Aorta (tissue), 5 donors: ENCODE measurements around the gene LCN2. TPM values are rescaled to one million over a fixed set of nuclear protein-coding genes. Genes with fewer than 3 reads are reported as not detected.

Source experiments
- ATAC-seq: fragments of 200-7000 bp; cut with Tn5 transposase; one replicate; pipeline ENCODE4 v1.9.1; 2022; ENCODE audit warnings: moderate library complexity; ENCODE audit not compliant: low FRiP score
- DNase-seq, 2 donors: peaks; one replicate each; pipeline ENCODE4 v3.0.0-alpha.2; 2020
- H3K27ac ChIP-seq, 2 donors: one replicate each; pipeline ENCODE4 v1.5.1; 2013; ENCODE audit warnings: low read length in 2 of 2, mild to moderate bottlenecking in 2 of 2, moderate library complexity in 2 of 2, control low read depth in 1 of 2, inconsistent platforms in 1 of 2, low read depth in 1 of 2
- H3K27me3 ChIP-seq, 2 donors: one replicate each; pipeline ENCODE4 v1.6.1; 2013; ENCODE audit warnings: control low read depth in 1 of 2, low read length in 1 of 2, mild to moderate bottlenecking in 1 of 2, moderate library complexity in 1 of 2; ENCODE audit not compliant: insufficient read depth in 2 of 2, control insufficient read depth in 1 of 2
- H3K36me3 ChIP-seq, 2 donors: one replicate each; pipeline ENCODE4 v1.6.1; 2013; ENCODE audit warnings: control low read depth in 1 of 2, low read length in 1 of 2, mild to moderate bottlenecking in 1 of 2; ENCODE audit not compliant: insufficient read depth in 2 of 2, control insufficient read depth in 1 of 2
- H3K4me1 ChIP-seq, 2 donors: one replicate each; pipeline ENCODE4 v1.6.1; 2013; ENCODE audit warnings: low read length in 2 of 2, control low read depth in 1 of 2, mild to moderate bottlenecking in 1 of 2, moderate library complexity in 1 of 2; ENCODE audit not compliant: insufficient read depth in 2 of 2, control insufficient read depth in 1 of 2
- H3K4me3 ChIP-seq, 2 donors: one replicate each; pipeline ENCODE4 v1.5.1; 2013; ENCODE audit warnings: low read length in 2 of 2, control low read depth in 1 of 2, mild to moderate bottlenecking in 1 of 2
- H3K9me3 ChIP-seq: one replicate; pipeline ENCODE4 v1.6.1; 2013; ENCODE audit warnings: mild to moderate bottlenecking, low read length; ENCODE audit not compliant: control insufficient read depth
- WGBS, 2 donors: extraction: QIAGEN DNeasy Blood & Tissue Kit; methylation state at CpG; one replicate each; pipeline ENCODE4 v1.1.7; 2013; 5-methylcytosine and 5-hydroxymethylcytosine counted together
- intact Hi-C, 2 donors: fragments of 100-400 bp; cut with DNase I; formaldehyde crosslinking; loops; one replicate each; pipeline versions ENCODE4 v1.14.2 to v1.15.0; 2022
- polyA plus RNA-seq, 2 donors: library from polyadenylated mRNA; stranded (reverse); fragments of 200-250 nt; gene quantifications; one replicate each; pipeline ENCODE4 v1.2.3, GENCODE V29; 2013
- total RNA-seq, 2 donors: library from RNA; stranded (reverse); fragmentation: NEBNext Ultra II Directional; extraction: Animal tissue kit (Norgen Biotek cat#: 25700); gene quantifications; one replicate each; pipeline ENCODE4 v1.2.1, GENCODE V29; 2021
- donor health status: healthy with polysubstance abuse.
- donor health status: Bipolar disorder and iron deficiency.
- donor health status: DM: no; HTN: no; CAD: no.
- donor health status: DM: no; HTN: no; CAD: no.
- donor health status: DM: yes; HTN: yes; CAD: no.

The LCN2 gene
- total and polyA plus RNA-seq, 4 donors: 0.84 to 5.6 (median 1.0) TPM

DNA sequence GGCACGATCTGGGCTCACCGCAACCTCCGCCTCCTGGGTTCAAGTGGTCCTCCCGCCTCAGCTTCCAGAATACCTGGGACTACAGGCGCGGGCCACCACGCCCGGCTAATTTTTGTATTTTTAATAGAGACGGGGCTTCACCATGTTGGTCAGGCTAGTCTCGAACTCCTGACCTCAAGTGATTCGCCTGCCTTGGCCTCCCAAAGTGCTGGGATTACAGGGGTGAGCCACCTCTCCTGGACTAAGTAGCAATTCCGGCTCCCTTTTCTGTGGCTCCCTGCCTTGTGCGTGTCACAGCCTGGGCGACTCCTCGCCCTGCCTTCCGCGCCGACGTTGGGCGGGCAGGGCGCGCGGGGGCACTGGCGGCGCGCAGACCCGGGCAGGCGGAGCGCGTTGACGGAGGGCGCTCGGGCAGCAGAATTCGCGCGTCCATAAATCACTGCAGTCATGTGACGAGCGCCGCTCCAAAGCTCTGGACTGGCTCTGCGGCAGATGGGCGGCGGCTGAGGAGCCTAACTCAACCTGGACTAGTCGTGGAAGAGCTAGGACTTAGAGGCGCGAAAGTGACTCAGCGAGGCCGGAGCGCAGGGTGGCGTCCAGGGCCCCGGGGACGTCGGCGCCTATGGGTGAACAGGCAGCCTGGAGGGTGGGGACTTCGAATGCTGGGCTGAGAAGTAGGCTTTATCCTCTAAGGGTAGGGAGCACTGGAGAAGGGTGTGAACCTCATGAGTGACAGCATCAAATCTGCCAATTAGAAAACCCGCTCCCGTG lies 43.5 kb downstream of the LCN2 start:
- ATAC-seq (peak; percentile 84), DNase-seq (peak; percentile 94 to 95)
- WGBS, 2 donors: 11 to 14% methylated on average over 56 of the region's 56 CpGs
- Histone ChIP-seq H3K27ac (peak overlapping the region in 1 of 2 donors; percentile 66), H3K36me3 (no peaks in the 10 kb centered on the region), H3K9me3 (no peaks in the 10 kb centered on the region), H3K27me3 (no peaks in the 10 kb centered on the region), H3K4me3 (peak overlapping the region in 1 of 2 donors; percentile 72), H3K4me1 (no peaks in the 10 kb centered on the region)
- intact Hi-C loops: no loop called here

DNA sequence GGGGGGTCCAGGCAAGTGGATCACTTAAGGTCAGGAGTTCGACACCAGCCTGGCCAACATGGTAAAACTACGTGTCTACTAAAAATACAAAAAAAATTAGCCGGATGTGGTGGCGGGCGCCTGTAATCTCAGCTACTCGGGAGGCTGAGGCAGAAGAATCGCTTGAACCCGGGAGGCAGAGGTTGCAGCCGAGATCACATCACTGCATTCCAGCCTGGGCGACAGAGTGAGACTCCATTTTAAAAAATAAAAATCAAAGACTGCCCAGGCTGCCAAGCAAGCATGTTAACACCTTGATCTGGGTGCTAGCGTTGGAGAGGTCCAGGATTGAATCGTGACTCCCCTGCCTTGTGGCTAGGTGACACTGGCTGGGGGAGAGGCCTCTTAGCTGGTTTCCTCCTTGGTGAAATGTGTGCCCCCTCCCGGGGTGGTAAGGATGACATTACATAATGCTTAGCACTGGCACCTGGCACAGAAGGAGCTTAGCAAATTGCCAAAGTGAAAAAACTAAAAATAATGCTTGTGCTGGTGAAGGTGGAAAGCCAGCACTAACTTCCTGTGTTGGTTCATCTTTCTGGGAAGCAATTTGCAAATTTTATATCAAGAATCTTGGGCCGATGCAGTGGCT lies 44.3 kb downstream of the LCN2 start:
- no peak for DNase-seq
- Histone ChIP-seq H3K27ac (peak overlapping the region in 1 of 2 donors; percentile 66), H3K9me3 (no peaks in the 10 kb centered on the region), H3K27me3 (no peaks in the 10 kb centered on the region), H3K4me3 (no peak overlapping the region), H3K4me1 (no peaks in the 10 kb centered on the region), H3K36me3 (no peaks in the 10 kb centered on the region)
- WGBS, 2 donors: 70 to 72% methylated on average over 14 of the region's 14 CpGs
- intact Hi-C loops: no loop called here
- ATAC-seq: no peak

DNA sequence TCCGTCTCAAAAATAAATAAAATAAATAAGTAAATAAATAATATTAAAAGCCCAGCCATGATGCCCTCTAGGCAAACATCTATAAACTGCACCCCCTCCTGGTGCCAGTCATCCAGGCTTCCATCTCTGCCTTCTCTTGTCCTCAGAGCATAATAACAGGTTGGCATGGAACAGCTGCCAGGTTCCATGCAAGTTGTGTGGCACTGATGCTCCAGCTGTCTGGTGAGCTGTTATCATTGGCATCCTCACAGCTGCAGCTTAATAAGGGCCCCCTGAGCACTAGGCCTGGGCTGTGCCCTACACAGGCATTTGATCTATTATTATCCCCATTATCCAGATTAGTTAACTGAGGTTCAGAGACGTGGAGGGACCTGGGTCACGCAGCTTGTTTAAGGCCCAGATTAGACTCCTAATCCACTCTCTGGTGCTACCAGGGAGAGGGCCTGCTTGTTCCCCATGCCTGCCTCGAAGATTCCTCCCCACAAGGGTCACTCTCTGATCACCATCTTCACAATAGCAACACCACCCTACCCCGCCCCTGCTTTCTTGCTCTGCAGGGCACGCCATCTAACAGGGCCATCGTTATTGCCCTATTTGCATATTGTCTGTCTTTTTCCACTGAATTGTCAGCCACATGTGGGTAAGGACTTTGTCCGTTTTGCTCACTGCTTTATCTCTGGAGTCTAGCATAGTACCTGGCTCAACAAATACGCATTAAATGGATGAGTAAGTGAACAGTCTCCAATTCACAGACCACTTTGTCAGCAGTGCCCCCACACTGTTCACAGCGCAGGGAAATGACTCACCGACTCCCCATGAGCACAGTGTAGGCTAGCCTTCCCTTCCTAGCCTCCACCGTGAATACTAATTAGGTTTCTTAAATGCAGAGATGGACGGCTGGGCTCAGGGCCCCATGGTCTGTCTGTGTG lies 52.5 kb downstream of the LCN2 start:
- Histone ChIP-seq H3K27ac (no peak overlapping the region), H3K27me3 (no peaks in the 10 kb centered on the region), H3K36me3 (no peaks in the 10 kb centered on the region), H3K4me3 (no peak overlapping the region), H3K4me1 (no peaks in the 10 kb centered on the region), H3K9me3 (no peaks in the 10 kb centered on the region)
- ATAC-seq (no peak), DNase-seq (no peak)
- intact Hi-C loops: no loop called here
- 86 to 87% methylated on average over 13 of the region's 13 CpGs for WGBS, 2 donors

DNA sequence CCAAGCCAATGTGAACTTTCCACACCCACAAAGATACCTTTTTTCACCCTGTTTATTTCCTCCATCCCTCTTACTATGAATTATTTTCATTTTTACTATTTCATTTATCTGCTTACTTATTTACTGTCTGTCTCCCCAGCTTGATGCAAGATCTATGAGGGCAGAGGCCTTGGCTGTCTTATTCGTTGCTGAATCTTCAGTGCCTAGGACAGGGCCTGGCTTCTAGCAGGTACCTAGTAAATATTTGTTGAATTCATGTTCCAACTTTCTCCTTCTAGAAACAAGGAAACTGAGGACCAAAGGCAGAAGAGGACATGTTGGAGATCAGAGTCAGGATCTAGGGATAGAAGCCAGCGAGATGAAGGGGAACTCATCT lies 53.4 kb downstream of the LCN2 start:
- H3K4me3 ChIP-seq: no peak overlapping the region
- no peaks in the 10 kb centered on the region for H3K9me3 ChIP-seq
- no peaks in the 10 kb centered on the region for H3K4me1 ChIP-seq
- no peaks in the 10 kb centered on the region for H3K36me3 ChIP-seq
- ATAC-seq (no peak), DNase-seq (no peak)
- no peak overlapping the region for H3K27ac ChIP-seq
- intact Hi-C loops: no loop called here
- 8 to 10% methylated on average over 2 of the region's 2 CpGs for WGBS, 2 donors
- no peaks in the 10 kb centered on the region for H3K27me3 ChIP-seq

Other genes starting within 250 kb of the LCN2 start
- gene ST6GALNAC6, start 249.8 kb upstream of the LCN2 start, total RNA-seq: 100 to 1,000 TPM; 103 to 125 TPM
- gene ST6GALNAC6, start 249.8 kb upstream of the LCN2 start, polyA plus RNA-seq: 100 to 1,000 TPM; 125 to 176 TPM
- gene ST6GALNAC4, start 232.4 kb upstream of the LCN2 start, total RNA-seq: 10 to 100 TPM; 34.9 to 46.5 TPM
- gene ST6GALNAC4, start 232.4 kb upstream of the LCN2 start, polyA plus RNA-seq: 10 to 100 TPM; 17.7 to 25.5 TPM
- 1 to 10 TPM; 3.0 TPM for gene PIP5KL1, start 218.7 kb upstream of the LCN2 start, total RNA-seq
- 1 to 10 TPM; 1.4 to 4.5 TPM for gene PIP5KL1, start 218.7 kb upstream of the LCN2 start, polyA plus RNA-seq
- gene DPM2, start 211.6 kb upstream of the LCN2 start, total RNA-seq: 10 to 100 TPM; 20.0 to 26.3 TPM
- 10 to 100 TPM; 18.2 to 22.7 TPM for gene DPM2, start 211.6 kb upstream of the LCN2 start, polyA plus RNA-seq
- 10 to 100 TPM; 41.4 to 63.1 TPM for gene EEIG1, start 168.5 kb upstream of the LCN2 start, total RNA-seq
- 10 to 100 TPM in 1 of 2 donors, 1 to 10 TPM in 1; 7.9 to 22.0 TPM for gene EEIG1, start 168.5 kb upstream of the LCN2 start, polyA plus RNA-seq
- gene NAIF1, start 82.1 kb upstream of the LCN2 start, total RNA-seq: 10 to 100 TPM in 1 of 2 donors, 1 to 10 TPM in 1; 5.4 to 10.4 TPM
- 1 to 10 TPM; 7.0 to 8.9 TPM for gene NAIF1, start 82.1 kb upstream of the LCN2 start, polyA plus RNA-seq
- gene SLC25A25, start 81.2 kb upstream of the LCN2 start, total RNA-seq: 10 to 100 TPM; 16.3 to 40.9 TPM
- 10 to 100 TPM in 1 of 2 donors, 1 to 10 TPM in 1; 9.8 to 14.3 TPM for gene SLC25A25, start 81.2 kb upstream of the LCN2 start, polyA plus RNA-seq
- gene PTGES2, start 21.7 kb upstream of the LCN2 start, total RNA-seq: 10 to 100 TPM; 37.1 to 38.5 TPM
- 10 to 100 TPM; 29.9 to 56.2 TPM for gene PTGES2, start 21.7 kb upstream of the LCN2 start, polyA plus RNA-seq
- 10 to 100 TPM; 46.7 to 54.3 TPM for gene BBLN, start 10.8 kb downstream of the LCN2 start, total RNA-seq
- gene BBLN, start 10.8 kb downstream of the LCN2 start, polyA plus RNA-seq: 100 to 1,000 TPM; 164 to 278 TPM
- 100 to 1,000 TPM in 1 of 2 donors, 10 to 100 TPM in 1; 82.3 to 117 TPM for gene CIZ1, start 42.1 kb downstream of the LCN2 start, total RNA-seq
- gene CIZ1, start 42.1 kb downstream of the LCN2 start, polyA plus RNA-seq: 10 to 100 TPM; 38.4 to 67.2 TPM
- 100 to 1,000 TPM in 1 of 2 donors, 1 to 10 TPM in 1; 9.3 to 114 TPM for gene DNM1, start 53.9 kb downstream of the LCN2 start, total RNA-seq
- gene DNM1, start 53.9 kb downstream of the LCN2 start, polyA plus RNA-seq: 1 to 10 TPM in 1 of 2 donors, under 1 TPM in 1; 0.43 to 2.1 TPM
- 100 to 1,000 TPM; 163 to 172 TPM for gene GOLGA2, start 126.6 kb downstream of the LCN2 start, total RNA-seq
- 100 to 1,000 TPM in 1 of 2 donors, 10 to 100 TPM in 1; 84.9 to 118 TPM for gene GOLGA2, start 126.6 kb downstream of the LCN2 start, polyA plus RNA-seq
- 10 to 100 TPM; 12.2 to 22.1 TPM for gene SWI5, start 126.8 kb downstream of the LCN2 start, total RNA-seq
- gene SWI5, start 126.8 kb downstream of the LCN2 start, polyA plus RNA-seq: 10 to 100 TPM; 22.7 to 30.8 TPM
- 10 to 100 TPM; 11.8 to 14.3 TPM for gene TRUB2, start 173.0 kb downstream of the LCN2 start, total RNA-seq
- 10 to 100 TPM in 1 of 2 donors, 1 to 10 TPM in 1; 9.8 to 11.1 TPM for gene TRUB2, start 173.0 kb downstream of the LCN2 start, polyA plus RNA-seq
- 10 to 100 TPM; 14.7 to 28.4 TPM for gene COQ4, start 173.4 kb downstream of the LCN2 start, total RNA-seq
- gene COQ4, start 173.4 kb downstream of the LCN2 start, polyA plus RNA-seq: 10 to 100 TPM; 22.2 to 53.8 TPM
- 10 to 100 TPM; 13.3 to 15.3 TPM for gene SLC27A4, start 191.1 kb downstream of the LCN2 start, total RNA-seq
- 10 to 100 TPM in 1 of 2 donors, 1 to 10 TPM in 1; 9.4 to 25.8 TPM for gene SLC27A4, start 191.1 kb downstream of the LCN2 start, polyA plus RNA-seq
- 10 to 100 TPM; 34.0 to 37.8 TPM for gene URM1, start 221.9 kb downstream of the LCN2 start, total RNA-seq
- gene URM1, start 221.9 kb downstream of the LCN2 start, polyA plus RNA-seq: 10 to 100 TPM; 24.7 to 45.5 TPM